GM18951 (cell line): ENCODE data around the gene SMAGP.
"Not testable (repeated sequence)": the region's sequence is repeated elsewhere in the genome, so short reads cannot be mapped to it uniquely, and the experiment has no call there.

Experiments
- POLR2A ChIP-seq: IDR thresholded peaks from 4 replicates; pipeline ENCODE4 v1.6.1; 2011; ENCODE audit warnings: mild to moderate bottlenecking; ENCODE audit not compliant: insufficient read length, insufficient read depth; ENCODE audit errors: extremely low read depth
- in situ Hi-C: fragments of 300-500 bp; cut with MboI; formaldehyde crosslinking; loops from one replicate; pipeline ENCODE4 v1.12.0; 2022; ENCODE audit warnings: low sequenced_read_pairs, mixed read lengths, inconsistent platforms; ENCODE audit not compliant: unreplicated experiment

SMAGP gene, protein sequence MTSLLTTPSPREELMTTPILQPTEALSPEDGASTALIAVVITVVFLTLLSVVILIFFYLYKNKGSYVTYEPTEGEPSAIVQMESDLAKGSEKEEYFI

GRCh38 chr12:51270067-51270950 lies at the start of gene SMAGP:
SMAGP (minus strand) TSS chr12:51270415; CDS start chr12:51269278, 1,137 bp downstream.
- in situ Hi-C loops, result no loop called here

GRCh38 chr12:51318846-51319599 lies 48.8 kb upstream of the SMAGP start:
- no peak for TF ChIP-seq POLR2A
- in situ Hi-C loops, result no loop called here

More at GRCh38 chr12:51270067-51270950, at the start of gene SMAGP:
- TF ChIP-seq POLR2A, result peak; percentile 36

DNA sequence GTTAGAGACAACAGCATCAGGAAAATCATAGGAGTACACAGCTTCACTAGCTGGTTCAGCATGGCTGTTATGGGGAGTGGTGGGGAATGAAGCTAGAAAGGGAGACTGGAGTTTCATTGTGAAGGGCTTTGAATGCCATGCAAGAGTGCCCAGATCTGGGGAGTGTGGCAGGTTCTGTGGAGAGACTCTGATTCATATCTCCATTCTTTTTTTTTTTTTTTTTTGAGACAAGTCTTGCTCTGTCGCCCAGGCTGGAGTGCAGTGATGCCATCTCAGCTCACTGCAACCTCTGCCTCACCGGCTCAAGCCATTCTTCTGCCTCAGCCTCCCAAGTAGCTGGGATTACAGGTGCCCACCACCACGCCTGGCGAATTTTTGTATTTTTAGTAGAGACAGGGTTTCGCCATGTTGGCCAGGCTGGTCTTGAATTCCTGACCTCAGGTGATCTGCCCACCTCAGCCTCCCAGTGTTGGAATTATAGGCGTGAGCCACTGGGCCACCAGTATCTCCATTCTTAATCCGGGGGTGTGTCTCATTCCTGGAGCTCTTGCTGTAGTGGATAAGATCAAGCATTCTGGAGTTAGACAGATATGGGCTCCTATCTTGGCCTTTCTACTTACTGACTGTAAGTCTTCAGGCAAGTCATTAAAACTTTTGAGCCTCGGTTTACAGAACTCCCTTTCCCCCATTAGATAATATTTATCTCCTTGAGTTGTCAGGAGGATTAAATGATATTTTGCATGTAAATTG lies 48.0 kb upstream of the SMAGP start:
- in situ Hi-C loops, result not testable (repeated sequence)

- TF ChIP-seq POLR2A, result no peak
- in situ Hi-C loops, result no loop called here
Observed at GRCh38 chr12:51311389-51311788, 41.2 kb upstream of the SMAGP start.

DNA sequence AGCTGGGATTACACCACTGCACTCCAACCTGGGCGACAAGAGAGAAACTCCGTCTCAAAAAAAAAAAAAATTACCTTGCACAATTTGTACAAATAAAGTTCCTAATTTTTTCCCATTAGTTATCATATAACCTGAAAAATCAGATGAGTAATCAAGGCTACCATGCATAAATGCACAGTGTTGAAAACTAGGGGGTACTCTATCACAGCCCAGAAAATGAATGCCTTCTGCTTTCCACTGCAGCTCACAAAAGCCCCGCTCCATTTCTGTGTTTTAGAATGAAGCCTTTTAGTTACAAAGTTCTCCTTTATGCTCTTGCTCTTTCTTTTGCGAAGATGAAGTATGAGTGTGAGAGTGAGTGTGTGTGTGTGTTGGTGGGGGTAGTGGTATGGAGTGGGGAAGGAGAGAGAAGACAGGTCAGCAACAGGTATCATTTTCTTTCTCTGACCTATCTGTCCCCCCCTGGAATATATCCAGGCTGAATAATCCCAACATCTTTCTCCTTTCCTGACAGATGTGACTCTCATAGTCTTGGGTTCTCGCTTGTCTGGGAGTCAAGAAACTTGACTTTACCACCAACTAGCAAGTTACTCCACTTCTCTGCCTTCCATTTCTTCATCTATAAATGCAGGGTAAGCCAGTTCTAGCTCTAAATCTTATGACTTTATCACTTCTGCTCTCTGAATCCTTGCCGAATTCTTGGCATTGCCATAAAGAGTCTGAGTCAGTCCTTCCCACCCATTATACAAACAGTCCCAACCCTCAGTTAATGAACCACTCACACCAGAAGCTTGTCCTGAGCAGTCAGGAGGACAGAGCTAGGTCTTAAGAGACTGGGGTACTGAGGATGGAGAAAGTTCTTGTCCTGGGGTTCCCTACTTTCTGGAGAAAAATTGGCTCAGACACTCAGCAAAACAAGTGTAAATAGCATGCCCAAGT lies 37.7 kb upstream of the SMAGP start:
- in situ Hi-C loops, result no loop called here
- no peak for TF ChIP-seq POLR2A

DNA sequence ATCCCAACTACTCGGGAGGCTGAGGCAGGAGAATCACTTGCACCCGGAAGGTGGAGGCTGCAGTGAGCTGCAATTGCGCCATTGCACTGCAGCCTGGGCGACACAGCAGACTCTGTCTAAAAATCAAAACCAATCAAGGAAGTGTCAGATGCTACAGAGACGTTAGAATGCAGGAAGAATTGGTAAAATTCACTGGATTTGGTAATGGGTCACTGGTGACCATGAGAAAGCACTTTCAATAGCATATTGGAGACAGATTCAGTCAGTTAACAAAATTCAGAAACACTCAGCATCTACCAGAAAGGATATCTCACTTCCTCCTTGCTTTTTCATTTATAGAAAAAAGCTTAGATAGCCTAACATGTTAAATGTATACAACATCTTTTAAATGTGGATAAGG lies 36.3 kb upstream of the SMAGP start:
- no peak for TF ChIP-seq POLR2A
- in situ Hi-C loops, result no loop called here

DNA sequence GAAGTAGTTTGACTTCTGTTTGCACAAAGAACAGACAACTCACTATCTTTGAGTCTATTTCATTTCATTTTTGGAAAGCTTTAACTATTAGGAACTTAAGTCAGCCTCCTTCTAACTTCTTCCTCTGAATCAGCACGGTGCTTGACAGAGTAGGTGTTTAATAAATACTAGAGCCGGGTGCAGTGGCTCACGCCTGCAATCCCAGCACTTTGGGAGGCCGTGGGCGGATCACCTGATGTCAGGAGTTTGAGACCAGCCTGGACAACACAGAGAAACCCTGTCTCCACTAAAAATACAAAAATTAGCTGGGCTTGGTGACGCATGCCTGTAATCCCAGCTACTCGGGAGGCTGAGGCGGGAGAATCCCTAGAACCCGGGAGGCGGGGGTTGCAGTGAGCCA lies 30.6 kb upstream of the SMAGP start:
- in situ Hi-C loops, result not testable (repeated sequence)

GRCh38 chr12:51295651-51296050 lies 25.4 kb upstream of the SMAGP start:
- in situ Hi-C loops, result no loop called here
- TF ChIP-seq POLR2A, result no peak

GRCh38 chr12:51294097-51294496 lies 23.9 kb upstream of the SMAGP start:
- in situ Hi-C loops, result not testable (repeated sequence)

- TF ChIP-seq POLR2A, result no peak
- in situ Hi-C loops, result no loop called here
Observed at GRCh38 chr12:51293696-51294095, 23.5 kb upstream of the SMAGP start.

DNA sequence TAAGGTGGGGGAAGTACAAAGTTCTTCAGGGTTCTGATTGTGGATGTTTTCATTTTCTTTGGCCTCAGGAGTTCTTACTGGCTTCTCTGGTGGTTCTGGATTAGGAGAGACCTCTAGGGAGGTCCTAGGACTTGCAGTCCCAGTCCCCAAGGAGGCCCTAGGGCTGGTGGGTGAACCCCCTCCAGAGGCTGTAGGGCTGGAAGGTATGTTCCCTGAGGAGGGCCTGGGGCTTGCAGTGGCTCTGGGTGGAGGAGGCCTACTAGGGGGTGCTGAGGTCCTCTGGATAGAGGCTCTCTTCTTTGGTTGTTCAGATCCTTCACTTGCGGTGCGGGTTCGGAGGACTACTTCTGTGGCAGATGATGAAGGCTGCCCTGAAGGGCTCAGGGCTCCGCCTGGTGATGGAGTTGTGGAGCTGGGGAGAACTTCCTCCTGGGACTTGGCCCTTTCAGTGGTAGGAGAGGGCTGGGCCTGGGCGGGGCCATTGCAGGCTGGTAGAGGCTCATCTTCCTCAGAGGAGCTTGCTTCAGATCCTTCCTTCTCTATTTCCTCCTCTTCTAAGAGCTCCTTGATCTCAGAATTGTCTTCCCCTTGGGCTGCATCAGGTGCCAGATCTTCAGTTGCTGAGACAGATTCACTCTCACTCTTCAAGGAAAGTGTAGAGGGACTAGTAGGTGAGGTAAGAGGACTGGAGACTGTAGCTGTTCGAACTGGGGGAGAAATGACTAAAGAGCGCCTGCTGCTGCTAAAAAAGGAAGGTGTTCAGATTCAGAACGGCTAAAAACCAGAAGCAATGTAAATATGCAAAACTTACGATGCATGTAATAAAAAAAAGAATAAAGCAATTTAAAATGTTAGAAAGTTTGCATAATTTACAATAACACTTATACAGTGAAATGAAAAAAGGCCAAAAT lies 21.6 kb upstream of the SMAGP start:
- in situ Hi-C loops, result not testable (repeated sequence)

- in situ Hi-C loops, result no loop called here
- TF ChIP-seq POLR2A, result no peak
Observed at GRCh38 chr12:51285843-51286242, 15.6 kb upstream of the SMAGP start.
